Glomerular endothelial cell (primary cell): ENCODE results near the gene FKBP2. TPM values are rescaled to one million over a fixed set of nuclear protein-coding genes. Genes with fewer than 3 reads are reported as not detected.

Experiments
- DNase-seq: peaks from one replicate; pipeline ENCODE4 v3.0.0-alpha.2; 2011; ENCODE audit warnings: low read depth, low spot score; ENCODE audit errors: extremely low read depth
- total RNA-seq: library from RNA; depleted of rRNA; stranded (reverse); fragments of >200 nt; gene quantifications from 2 replicates; pipeline ENCODE4 v1.2.3, GENCODE V29; 2015

The FKBP2 gene
- total RNA-seq, 1 donor from 2014 or later = 52.8 TPM

GRCh38 chr11:64260147-64260708, 19.3 kb downstream of the FKBP2 start:
- no peak for DNase-seq

GRCh38 chr11:64261556-64262080, 20.7 kb downstream of the FKBP2 start:
- DNase-seq = no peak

GRCh38 chr11:64262271-64263002, 21.5 kb downstream of the FKBP2 start:
- DNase-seq = no peak

- no peak for DNase-seq
Measured at GRCh38 chr11:64263021-64263946, 22.4 kb downstream of the FKBP2 start.

- DNase-seq = no peak
Measured at GRCh38 chr11:64263947-64264317, 23.0 kb downstream of the FKBP2 start.

- DNase-seq = no peak
Measured at GRCh38 chr11:64264371-64264852, 23.5 kb downstream of the FKBP2 start.

GRCh38 chr11:64265176-64266160, 24.6 kb downstream of the FKBP2 start:
- DNase-seq = no peak

GRCh38 chr11:64266339-64266738, 25.4 kb downstream of the FKBP2 start:
- DNase-seq = no peak

- DNase-seq = no peak
Measured at GRCh38 chr11:64267207-64267945, 26.5 kb downstream of the FKBP2 start.

- DNase-seq = no peak
Measured at GRCh38 chr11:64268025-64268892, 27.4 kb downstream of the FKBP2 start.

GRCh38 chr11:64268893-64269539, 28.1 kb downstream of the FKBP2 start:
- DNase-seq = no peak

- peak; percentile 95 for DNase-seq
Measured at GRCh38 chr11:64269540-64270220, 28.8 kb downstream of the FKBP2 start.

GRCh38 chr11:64275031-64275800, 34.3 kb downstream of the FKBP2 start:
- DNase-seq = no peak

GRCh38 chr11:64275841-64276240, 34.9 kb downstream of the FKBP2 start:
- DNase-seq = no peak

- no peak for DNase-seq
Measured at GRCh38 chr11:64276653-64277431, 35.9 kb downstream of the FKBP2 start.
